CD4-positive, CD25-positive, alpha-beta regulatory T cell (primary cell): Measurements from ENCODE around the gene CHST3. TPM values are rescaled to one million over a fixed set of nuclear protein-coding genes. Genes with fewer than 3 reads are reported as not detected.
A peak's percentile ranks its signal among the peaks of the same experiment; 100 is the strongest.

Experiments used
- ATAC-seq, 2 donors: fragments of 150-1000 bp; cut with Tn5 transposase; one replicate each; pipeline ENCODE4 v1.10.0; 2021; ENCODE audit warnings: low read depth in 2 of 2, moderate number of reproducible peaks in 2 of 2, moderate library complexity in 1 of 2
- DNase-seq, 3 donors: peaks; one replicate each; pipeline versions ENCODE4 v3.0.0 to v3.0.0-alpha.2; 2012 to 2022; ENCODE audit warnings: mixed read lengths in 1 of 3
- H3K27ac ChIP-seq: one replicate; pipeline ENCODE4 v1.7.0; 2013; ENCODE audit warnings: mild to moderate bottlenecking, low read length; ENCODE audit not compliant: insufficient read depth, poor library complexity, severe bottlenecking
- H3K27me3 ChIP-seq: one replicate; pipeline ENCODE4 v1.7.0; 2013; ENCODE audit warnings: low read length; ENCODE audit not compliant: control insufficient read depth, insufficient read depth
- H3K36me3 ChIP-seq: one replicate; pipeline ENCODE4 v1.7.0; 2013; ENCODE audit warnings: mild to moderate bottlenecking, low read length, moderate library complexity; ENCODE audit not compliant: control insufficient read depth, insufficient read depth
- H3K4me1 ChIP-seq: 2 replicates; pipeline ENCODE4 v1.7.0; 2013; ENCODE audit warnings: mild to moderate bottlenecking, low read length; ENCODE audit not compliant: insufficient read depth, control insufficient read depth, poor library complexity, severe bottlenecking
- H3K4me3 ChIP-seq: one replicate; pipeline ENCODE4 v1.7.0; 2013; ENCODE audit warnings: low read depth, mild to moderate bottlenecking, low read length, moderate library complexity
- H3K9me3 ChIP-seq, 2 experiments: 1 replicate in 1 of 2; 2 replicates in 1 of 2; pipeline ENCODE4 v1.7.0; 2013; ENCODE audit warnings: low read length in 2 of 2, mild to moderate bottlenecking in 1 of 2, moderate library complexity in 1 of 2; ENCODE audit not compliant: control insufficient read depth in 2 of 2
- H3K27ac Mint-ChIP-seq, 3 donors: one replicate each; pipeline ENCODE4 v1.8.0; 2020 to 2022; ENCODE audit warnings: mild to moderate bottlenecking in 3 of 3, mixed read lengths in 3 of 3, moderate library complexity in 2 of 3
- H3K27me3 Mint-ChIP-seq: one replicate; pipeline ENCODE4 v1.8.0; 2022; ENCODE audit warnings: mild to moderate bottlenecking, mixed read lengths
- H3K36me3 Mint-ChIP-seq: one replicate; pipeline ENCODE4 v1.8.0; 2020; ENCODE audit warnings: mixed read lengths
- H3K4me1 Mint-ChIP-seq, 4 donors: one replicate each; pipeline ENCODE4 v1.8.0; 2020 to 2022; ENCODE audit warnings: mixed read lengths in 4 of 4, mild to moderate bottlenecking in 1 of 4
- H3K4me3 Mint-ChIP-seq, 4 donors: one replicate each; pipeline ENCODE4 v1.8.0; 2020 to 2022; ENCODE audit warnings: mild to moderate bottlenecking in 4 of 4, mixed read lengths in 4 of 4, moderate library complexity in 3 of 4
- H3K9me3 Mint-ChIP-seq, 7 donors: one replicate each; pipeline ENCODE4 v1.8.0; 2020 to 2022; ENCODE audit warnings: mixed read lengths in 7 of 7, mild to moderate bottlenecking in 3 of 7, moderate library complexity in 2 of 7
- polyA plus RNA-seq, 4 donors: library from polyadenylated mRNA; unstranded; fragments of 300-500 nt; fragmentation: Illumina TruSeq; gene quantifications; one replicate each; pipeline ENCODE4 v1.2.3, GENCODE V29; 2021
- total RNA-seq: library from RNA; stranded (reverse); gene quantifications from one replicate; pipeline ENCODE4 v1.2.3, GENCODE V29; 2022

CHST3 gene
- total and polyA plus RNA-seq, 5 donors from 2014 or later: not detected

GRCh38 chr10:72009425-72010081 lies 45.4 kb downstream of the CHST3 start:
- H3K9me3 Mint-ChIP-seq: no peaks in the 10 kb centered on the region
- H3K27ac Mint-ChIP-seq: peak overlapping the region in 1 of 3 donors; percentile 56
- ATAC-seq: no peak

GRCh38 chr10:72010234-72010973 lies 46.2 kb downstream of the CHST3 start:
- Histone ChIP-seq H3K27me3 (no peaks in the 10 kb centered on the region), H3K4me3 (no peak overlapping the region), H3K4me1 (no peaks in the 10 kb centered on the region), H3K9me3 (no peaks in the 10 kb centered on the region), H3K36me3 (no peaks in the 10 kb centered on the region), H3K27ac (no peak overlapping the region)
- DNase-seq: no peak
- no peak overlapping the region for H3K4me3 Mint-ChIP-seq
- no peak overlapping the region for H3K27ac Mint-ChIP-seq
- ATAC-seq: no peak
- no peaks in the 10 kb centered on the region for H3K4me1 Mint-ChIP-seq
- no peaks in the 10 kb centered on the region for H3K27me3 Mint-ChIP-seq
- no peaks in the 10 kb centered on the region for H3K36me3 Mint-ChIP-seq
- H3K9me3 Mint-ChIP-seq: no peaks in the 10 kb centered on the region

More at GRCh38 chr10:72009425-72010081, 45.4 kb downstream of the CHST3 start:
- Histone ChIP-seq H3K27ac (no peak overlapping the region), H3K4me1 (no peaks in the 10 kb centered on the region), H3K4me3 (no peak overlapping the region), H3K36me3 (no peaks in the 10 kb centered on the region), H3K27me3 (no peaks in the 10 kb centered on the region), H3K9me3 (no peaks in the 10 kb centered on the region)
- Mint-ChIP-seq H3K4me1 (no peaks in the 10 kb centered on the region), H3K27me3 (no peaks in the 10 kb centered on the region), H3K4me3 (no peak overlapping the region), H3K36me3 (no peaks in the 10 kb centered on the region)
- DNase-seq: no peak

- Histone ChIP-seq H3K27me3 (no peaks in the 10 kb centered on the region), H3K27ac (no peak overlapping the region), H3K4me1 (no peaks in the 10 kb centered on the region), H3K4me3 (no peak overlapping the region), H3K9me3 (no peaks in the 10 kb centered on the region), H3K36me3 (no peaks in the 10 kb centered on the region)
- ATAC-seq (peak in 1 of 2 donors; percentile 14), DNase-seq (no peak)
- Mint-ChIP-seq H3K4me3 (no peak overlapping the region), H3K27me3 (peaks cover 2% of the 10 kb centered on the region), H3K27ac (no peak overlapping the region), H3K36me3 (no peaks in the 10 kb centered on the region), H3K9me3 (no peaks in the 10 kb centered on the region), H3K4me1 (no peaks in the 10 kb centered on the region)
Observed at GRCh38 chr10:72011016-72011415, 46.8 kb downstream of the CHST3 start.

- ATAC-seq (no peak), DNase-seq (no peak)
- no peak overlapping the region for H3K4me3 Mint-ChIP-seq
- H3K4me1 ChIP-seq: no peaks in the 10 kb centered on the region
- no peak overlapping the region for H3K27ac Mint-ChIP-seq
- no peaks in the 10 kb centered on the region for H3K4me1 Mint-ChIP-seq
- H3K4me3 ChIP-seq: no peak overlapping the region
- H3K27me3 ChIP-seq: no peaks in the 10 kb centered on the region
- H3K9me3 ChIP-seq: no peaks in the 10 kb centered on the region
- no peaks in the 10 kb centered on the region for H3K9me3 Mint-ChIP-seq
- H3K36me3 Mint-ChIP-seq: no peaks in the 10 kb centered on the region
- H3K27me3 Mint-ChIP-seq: peaks cover 6% of the 10 kb centered on the region
- no peaks in the 10 kb centered on the region for H3K36me3 ChIP-seq
- H3K27ac ChIP-seq: no peak overlapping the region
Observed at GRCh38 chr10:72011468-72011867, 47.3 kb downstream of the CHST3 start.

GRCh38 chr10:72011976-72012512 lies 47.8 kb downstream of the CHST3 start:
- H3K27ac ChIP-seq: no peak overlapping the region
- H3K27me3 ChIP-seq: no peaks in the 10 kb centered on the region
- DNase-seq (no peak), ATAC-seq (no peak)
- H3K27ac Mint-ChIP-seq: no peak overlapping the region
- no peaks in the 10 kb centered on the region for H3K4me1 Mint-ChIP-seq
- H3K9me3 ChIP-seq: no peaks in the 10 kb centered on the region
- peaks cover 6% of the 10 kb centered on the region for H3K27me3 Mint-ChIP-seq
- no peak overlapping the region for H3K4me3 Mint-ChIP-seq
- H3K9me3 Mint-ChIP-seq: no peaks in the 10 kb centered on the region
- H3K36me3 Mint-ChIP-seq: no peaks in the 10 kb centered on the region
- no peaks in the 10 kb centered on the region for H3K4me1 ChIP-seq
- no peaks in the 10 kb centered on the region for H3K36me3 ChIP-seq
- no peak overlapping the region for H3K4me3 ChIP-seq

GRCh38 chr10:72012796-72013195 lies 48.6 kb downstream of the CHST3 start:
- Mint-ChIP-seq H3K4me1 (no peaks in the 10 kb centered on the region), H3K27ac (no peak overlapping the region), H3K27me3 (peaks cover 10% of the 10 kb centered on the region), H3K4me3 (no peak overlapping the region), H3K9me3 (no peaks in the 10 kb centered on the region), H3K36me3 (no peaks in the 10 kb centered on the region)
- no peak overlapping the region for H3K4me3 ChIP-seq
- H3K27ac ChIP-seq: no peak overlapping the region
- DNase-seq: no peak
- no peak for ATAC-seq
- H3K36me3 ChIP-seq: no peaks in the 10 kb centered on the region
- H3K9me3 ChIP-seq: no peaks in the 10 kb centered on the region
- no peaks in the 10 kb centered on the region for H3K4me1 ChIP-seq
- no peaks in the 10 kb centered on the region for H3K27me3 ChIP-seq

GRCh38 chr10:72013202-72013945 lies 49.2 kb downstream of the CHST3 start:
- no peaks in the 10 kb centered on the region for H3K36me3 Mint-ChIP-seq
- Histone ChIP-seq H3K9me3 (no peaks in the 10 kb centered on the region), H3K27ac (no peak overlapping the region), H3K4me3 (no peak overlapping the region), H3K4me1 (no peaks in the 10 kb centered on the region), H3K27me3 (no peaks in the 10 kb centered on the region), H3K36me3 (no peaks in the 10 kb centered on the region)
- peaks cover 13% of the 10 kb centered on the region for H3K27me3 Mint-ChIP-seq
- ATAC-seq: no peak
- H3K9me3 Mint-ChIP-seq: no peaks in the 10 kb centered on the region
- H3K4me1 Mint-ChIP-seq: no peaks in the 10 kb centered on the region
- no peak for DNase-seq
- H3K27ac Mint-ChIP-seq: no peak overlapping the region
- H3K4me3 Mint-ChIP-seq: no peak overlapping the region
